Measurements from ENCODE around the gene CPM.
"Not testable (repeated sequence)": the region's sequence is repeated elsewhere in the genome, so short reads cannot be mapped to it uniquely, and the experiment has no call there.

Gene CPM

GRCh38 chr12:68851592-68852306, 81.2 kb downstream of the CPM start:
- no peak for DNase-seq (ENCODE audit: low read depth in 2 of 2)

- no peak for DNase-seq (ENCODE audit: low read depth in 2 of 2)
These were observed 82.6 kb downstream of the CPM start for GRCh38 chr12:68850390-68850789.

- DNase-seq (ENCODE audit: low read depth in 2 of 2), result no peak
These were observed 86.2 kb downstream of the CPM start for GRCh38 chr12:68846811-68847210.

GRCh38 chr12:68844788-68845695, 87.9 kb downstream of the CPM start:
- no peak for DNase-seq (ENCODE audit: low read depth in 2 of 2)

- DNase-seq (ENCODE audit: low read depth in 2 of 2), result no peak
These were observed 88.6 kb downstream of the CPM start for GRCh38 chr12:68844318-68844745.

- no peak for DNase-seq (ENCODE audit: low read depth in 2 of 2)
These were observed 90.0 kb downstream of the CPM start for GRCh38 chr12:68842784-68843567.

- no peak for DNase-seq (ENCODE audit: low read depth in 2 of 2)
These were observed 90.8 kb downstream of the CPM start for GRCh38 chr12:68842123-68842522.

- DNase-seq (ENCODE audit: low read depth in 2 of 2), result no peak
These were observed 91.3 kb downstream of the CPM start for GRCh38 chr12:68841717-68842116.

GRCh38 chr12:68841175-68841574, 91.8 kb downstream of the CPM start:
- DNase-seq (ENCODE audit: low read depth in 2 of 2), result not testable (repeated sequence)

GRCh38 chr12:68839183-68840147, 93.5 kb downstream of the CPM start:
- DNase-seq (ENCODE audit: low read depth in 2 of 2), result no peak

GRCh38 chr12:68838046-68838886, 94.7 kb downstream of the CPM start:
- DNase-seq (ENCODE audit: low read depth in 2 of 2), result no peak

GRCh38 chr12:68837215-68837614, 95.8 kb downstream of the CPM start:
- DNase-seq (ENCODE audit: low read depth in 2 of 2), result no peak

GRCh38 chr12:68835333-68835908, 97.5 kb downstream of the CPM start:
- DNase-seq (ENCODE audit: low read depth in 2 of 2), result no peak

GRCh38 chr12:68833508-68833907, 99.5 kb downstream of the CPM start:
- DNase-seq (ENCODE audit: low read depth in 2 of 2), result no peak

- no peak for DNase-seq (ENCODE audit: low read depth in 2 of 2)
These were observed 100.5 kb downstream of the CPM start for GRCh38 chr12:68832504-68832867.

GRCh38 chr12:68831751-68832503, 101.0 kb downstream of the CPM start:
- no peak for DNase-seq (ENCODE audit: low read depth in 2 of 2)

- no peak for DNase-seq (ENCODE audit: low read depth in 2 of 2)
These were observed 101.7 kb downstream of the CPM start for GRCh38 chr12:68831272-68831671.

GRCh38 chr12:68828672-68829068, 104.3 kb downstream of the CPM start:
- no peak for DNase-seq (ENCODE audit: low read depth in 2 of 2)
